Pancreas (tissue), 10 donors: ENCODE data around the gene COL8A2. TPM values are rescaled to one million over a fixed set of nuclear protein-coding genes. Genes with fewer than 3 reads are reported as not detected.

Experiments
- ATAC-seq, 4 donors: fragments of 200-7000 bp; cut with Tn5 transposase; one replicate each; pipeline versions ENCODE4 v1.8.0 to v1.9.1; 2020; ENCODE audit warnings: mild to moderate bottlenecking in 4 of 4, moderate library complexity in 4 of 4
- DNase-seq, 6 donors: peaks; one replicate each; pipeline ENCODE4 v3.0.0-alpha.2; 2020
- FAIRE-seq: peaks from 2 replicates; lab custom pipeline; 2012; peaks lifted over from hg19 to GRCh38; lab: Jason Lieb, UNC
- H3K27ac ChIP-seq, 4 donors: fragments of 200-600 bp; sonication (generic); 1 replicate in 3 of 4; 2 replicates in 1 of 4; pipeline versions ENCODE4 v1.5.0 to v1.8.0; 2020
- H3K27me3 ChIP-seq, 4 donors: fragments of 200-600 bp; one replicate each; pipeline ENCODE4 v1.8.0; 2021
- H3K36me3 ChIP-seq, 3 donors: fragments of 200-600 bp; sonication (generic) in 1 of 3; one replicate each; pipeline versions ENCODE4 v1.5.0 to v1.8.0; 2020 to 2021
- H3K4me1 ChIP-seq, 3 donors: fragments of 200-600 bp; one replicate each; pipeline ENCODE4 v1.8.0; 2021
- H3K4me3 ChIP-seq, 4 donors: fragments of 200-600 bp; sonication (generic) in 2 of 4; one replicate each; pipeline versions ENCODE4 v1.5.0 to v1.8.0; 2020 to 2021
- H3K9me3 ChIP-seq, 4 donors: fragments of 200-600 bp; one replicate each; pipeline ENCODE4 v1.8.0; 2021
- intact Hi-C, 3 donors: fragments of 100-400 bp; cut with DNase I; formaldehyde crosslinking; loops; one replicate each; pipeline versions ENCODE4 v1.11.1 to v1.14.2; 2022
- polyA plus RNA-seq, 2 donors: library from polyadenylated mRNA; stranded (reverse); fragments of 200-250 nt; gene quantifications; one replicate each; pipeline ENCODE4 v1.2.3, GENCODE V29; 2013
- total RNA-seq, 6 donors: library from RNA; stranded (reverse); fragmentation: NEBNext Ultra II Directional in 4 of 6; extraction: Animal tissue kit (Norgen Biotek cat#: 25700) in 4 of 6; gene quantifications; one replicate each; pipeline versions ENCODE4 v1.2.1 to v1.2.4, GENCODE V29; 2021 to 2023
- TF ChIP-seq, protein P1 (sequence below), 4 donors: fragments of 200-600 bp; sonication (generic) in 3 of 4; IDR thresholded peaks; one replicate each; pipeline versions ENCODE4 v1.5.0 to v1.8.0; 2021; ENCODE audit warnings: antibody characterized with exemption in 4 of 4
- donor health status: healthy with polysubstance abuse.
- donor health status: DM: no; HTN: no; CAD: no; lungs with moderate emphysema.
- donor health status: DM: no; HTN: no; CAD: no.
- donor health status: control.
- donor health status: control.
- donor health status: Bipolar disorder and iron deficiency.
- donor health status: DM: yes; HTN: yes; CAD: no.
- donor health status: DM: no; HTN: no; CAD: no.
- donor health status: DM: no; HTN: no; CAD: no.
- donor health status: DM: yes; HTN: yes; CAD: no.

The COL8A2 gene
- total and polyA plus RNA-seq, 8 donors = 0.12 to 3.3 (median 0.36) TPM

DNA sequence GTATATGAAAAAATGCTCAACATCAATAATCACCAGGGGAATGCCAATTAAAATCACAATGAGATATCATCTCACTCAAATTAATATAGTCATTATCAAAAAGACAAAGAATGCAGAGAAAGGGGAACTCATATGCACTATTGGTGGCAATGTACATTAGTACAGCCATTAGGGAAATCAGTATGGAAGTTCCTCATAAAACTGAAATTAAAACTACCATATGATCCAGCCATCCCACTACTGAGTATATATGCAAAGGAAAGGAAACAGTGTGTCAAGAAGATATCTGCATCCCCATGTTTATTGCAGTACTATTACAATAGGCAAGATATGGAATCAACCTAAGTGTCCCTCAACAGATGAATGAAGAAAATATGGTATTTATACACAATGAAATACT, 73.2 kb downstream of the COL8A2 start:
- DNase-seq (no peak), FAIRE-seq (no peak), ATAC-seq (no peak)
- Histone ChIP-seq H3K27me3 (no peaks in the 10 kb centered on the region), H3K36me3 (no peaks in the 10 kb centered on the region), H3K27ac (no peak overlapping the region), H3K9me3 (peaks cover 0 to 3% (median 0%) of the 10 kb centered on the region in 4 donors), H3K4me3 (no peak overlapping the region), H3K4me1 (no peaks in the 10 kb centered on the region)
- intact Hi-C loops = no loop called here
- TF ChIP-seq, protein P1, sequence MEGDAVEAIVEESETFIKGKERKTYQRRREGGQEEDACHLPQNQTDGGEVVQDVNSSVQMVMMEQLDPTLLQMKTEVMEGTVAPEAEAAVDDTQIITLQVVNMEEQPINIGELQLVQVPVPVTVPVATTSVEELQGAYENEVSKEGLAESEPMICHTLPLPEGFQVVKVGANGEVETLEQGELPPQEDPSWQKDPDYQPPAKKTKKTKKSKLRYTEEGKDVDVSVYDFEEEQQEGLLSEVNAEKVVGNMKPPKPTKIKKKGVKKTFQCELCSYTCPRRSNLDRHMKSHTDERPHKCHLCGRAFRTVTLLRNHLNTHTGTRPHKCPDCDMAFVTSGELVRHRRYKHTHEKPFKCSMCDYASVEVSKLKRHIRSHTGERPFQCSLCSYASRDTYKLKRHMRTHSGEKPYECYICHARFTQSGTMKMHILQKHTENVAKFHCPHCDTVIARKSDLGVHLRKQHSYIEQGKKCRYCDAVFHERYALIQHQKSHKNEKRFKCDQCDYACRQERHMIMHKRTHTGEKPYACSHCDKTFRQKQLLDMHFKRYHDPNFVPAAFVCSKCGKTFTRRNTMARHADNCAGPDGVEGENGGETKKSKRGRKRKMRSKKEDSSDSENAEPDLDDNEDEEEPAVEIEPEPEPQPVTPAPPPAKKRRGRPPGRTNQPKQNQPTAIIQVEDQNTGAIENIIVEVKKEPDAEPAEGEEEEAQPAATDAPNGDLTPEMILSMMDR (IDR thresholded peaks at IDR 0.05) = no peak

Other genes with a start within 250 kb of the COL8A2 start
- 10 to 100 TPM; 10.2 to 18.7 (median 13.2) TPM for gene AGO1, start 242.0 kb downstream of the COL8A2 start, total RNA-seq
- 1 to 10 TPM; 2.7 to 3.3 TPM for gene AGO1, start 242.0 kb downstream of the COL8A2 start, polyA plus RNA-seq
- 10 to 100 TPM in 3 of 6 donors, 1 to 10 TPM in 3; 7.7 to 16.6 (median 9.9) TPM for gene AGO3, start 194.1 kb downstream of the COL8A2 start, total RNA-seq
- 1 to 10 TPM; 2.2 to 2.8 TPM for gene AGO3, start 194.1 kb downstream of the COL8A2 start, polyA plus RNA-seq
- gene TEKT2, start 41.1 kb downstream of the COL8A2 start, total RNA-seq = 1 to 10 TPM; 1.3 to 2.7 (median 1.6) TPM
- 10 to 100 TPM in 1 of 2 donors, 1 to 10 TPM in 1; 6.5 to 17.6 TPM for gene TEKT2, start 41.1 kb downstream of the COL8A2 start, polyA plus RNA-seq
- 10 to 100 TPM in 2 of 6 donors, 1 to 10 TPM in 4; 6.1 to 13.2 (median 8.4) TPM for gene ADPRS, start 36.3 kb downstream of the COL8A2 start, total RNA-seq
- 10 to 100 TPM; 14.9 to 28.8 TPM for gene ADPRS, start 36.3 kb downstream of the COL8A2 start, polyA plus RNA-seq
- 10 to 100 TPM; 24.6 to 29.5 (median 27.0) TPM for gene TRAPPC3, start 24.3 kb upstream of the COL8A2 start, total RNA-seq
- gene TRAPPC3, start 24.3 kb upstream of the COL8A2 start, polyA plus RNA-seq = 10 to 100 TPM; 21.8 to 41.5 TPM
- 10 to 100 TPM; 12.5 to 39.3 (median 15.8) TPM for gene MAP7D1, start 30.9 kb upstream of the COL8A2 start, total RNA-seq
- gene MAP7D1, start 30.9 kb upstream of the COL8A2 start, polyA plus RNA-seq = 10 to 100 TPM; 26.4 to 36.0 TPM
- gene THRAP3, start 99.2 kb upstream of the COL8A2 start, total RNA-seq = 10 to 100 TPM; 24.0 to 54.7 (median 34.8) TPM
- gene THRAP3, start 99.2 kb upstream of the COL8A2 start, polyA plus RNA-seq = 10 to 100 TPM; 17.0 to 27.5 TPM
- gene SH3D21, start 181.1 kb upstream of the COL8A2 start, total RNA-seq = 1 to 10 TPM in 2 of 6 donors, under 1 TPM in 4; 0.41 to 1.7 (median 0.58) TPM
- 1 to 10 TPM; 1.7 to 2.6 TPM for gene SH3D21, start 181.1 kb upstream of the COL8A2 start, polyA plus RNA-seq
- gene EVA1B, start 198.4 kb upstream of the COL8A2 start, total RNA-seq = 10 to 100 TPM in 1 of 6 donors, 1 to 10 TPM in 5; 3.3 to 11.4 (median 3.9) TPM
- gene EVA1B, start 198.4 kb upstream of the COL8A2 start, polyA plus RNA-seq = 10 to 100 TPM; 13.3 to 14.0 TPM